Lower lobe of right lung (tissue), 2 donors: ENCODE measurements around the gene SEMA5A. TPM values are rescaled to one million over a fixed set of nuclear protein-coding genes. Genes with fewer than 3 reads are reported as not detected.
A peak's percentile ranks its signal among the peaks of the same experiment; 100 is the strongest.

Experiments
- ATAC-seq, 2 donors: fragments of 200-7000 bp; cut with Tn5 transposase; one replicate each; pipeline ENCODE4 v1.9.1; 2020 to 2022; ENCODE audit warnings: mild to moderate bottlenecking in 2 of 2, moderate library complexity in 2 of 2
- DNase-seq: peaks from one replicate; pipeline ENCODE4 v3.0.0-alpha.2; 2020
- H3K27ac ChIP-seq: fragments of 200-600 bp; one replicate; pipeline ENCODE4 v1.8.0; 2022
- H3K27me3 ChIP-seq: fragments of 200-600 bp; one replicate; pipeline ENCODE4 v1.8.0; 2022; ENCODE audit warnings: low read depth
- H3K36me3 ChIP-seq: fragments of 200-600 bp; one replicate; pipeline ENCODE4 v1.8.0; 2022; ENCODE audit warnings: mild to moderate bottlenecking
- H3K4me1 ChIP-seq: fragments of 200-600 bp; one replicate; pipeline ENCODE4 v1.8.0; 2022
- H3K4me3 ChIP-seq: fragments of 200-600 bp; one replicate; pipeline ENCODE4 v1.8.0; 2022; ENCODE audit warnings: mild to moderate bottlenecking
- H3K9me3 ChIP-seq: fragments of 200-600 bp; one replicate; pipeline ENCODE4 v1.8.0; 2022
- CTCF ChIP-seq: fragments of 200-600 bp; IDR thresholded peaks from one replicate; pipeline ENCODE4 v1.8.0; 2022; ENCODE audit warnings: antibody characterized with exemption, mild to moderate bottlenecking
- intact Hi-C: fragments of 100-400 bp; cut with DNase I; formaldehyde crosslinking; loops from one replicate; pipeline ENCODE4 v1.11.0; 2022
- total RNA-seq: library from RNA; stranded (reverse); fragmentation: NEBNext Ultra II Directional; extraction: Animal tissue kit (Norgen Biotek cat#: 25700); gene quantifications from one replicate; pipeline ENCODE4 v1.2.1, GENCODE V29; 2021
- donor health status: DM: no; HTN: yes; CAD: no; lungs with severe emphysema.

The SEMA5A gene
- total RNA-seq, 1 donor from 2014 or later: 29.3 TPM

- Histone ChIP-seq H3K4me1 (no peaks in the 10 kb centered on the region), H3K27me3 (no peaks in the 10 kb centered on the region), H3K4me3 (no peak overlapping the region), H3K36me3 (no peaks in the 10 kb centered on the region), H3K27ac (no peak overlapping the region), H3K9me3 (no peaks in the 10 kb centered on the region)
- intact Hi-C loops: no loop called here
- DNase-seq: no peak
- no peak for TF ChIP-seq CTCF
- no peak for ATAC-seq
Measured at GRCh38 chr5:9441610-9442009, 104.3 kb downstream of the SEMA5A start.

GRCh38 chr5:9440517-9440916, 105.4 kb downstream of the SEMA5A start:
- ATAC-seq (no peak), DNase-seq (no peak)
- Histone ChIP-seq H3K36me3 (no peaks in the 10 kb centered on the region), H3K27me3 (no peaks in the 10 kb centered on the region), H3K4me1 (no peaks in the 10 kb centered on the region), H3K27ac (no peak overlapping the region), H3K4me3 (no peak overlapping the region), H3K9me3 (no peaks in the 10 kb centered on the region)
- intact Hi-C loops: no loop called here
- no peak for TF ChIP-seq CTCF

GRCh38 chr5:9439531-9440292, 106.2 kb downstream of the SEMA5A start:
- intact Hi-C loops: no loop called here
- DNase-seq (no peak), ATAC-seq (no peak)
- Histone ChIP-seq H3K9me3 (no peaks in the 10 kb centered on the region), H3K4me1 (no peaks in the 10 kb centered on the region), H3K4me3 (no peak overlapping the region), H3K36me3 (no peaks in the 10 kb centered on the region), H3K27ac (no peak overlapping the region), H3K27me3 (no peaks in the 10 kb centered on the region)
- no peak for TF ChIP-seq CTCF

- ATAC-seq: no peak
- no peak for DNase-seq
- Histone ChIP-seq H3K27ac (no peak overlapping the region), H3K27me3 (no peaks in the 10 kb centered on the region), H3K9me3 (no peaks in the 10 kb centered on the region), H3K4me3 (no peak overlapping the region), H3K4me1 (no peaks in the 10 kb centered on the region), H3K36me3 (no peaks in the 10 kb centered on the region)
- no peak for TF ChIP-seq CTCF
- intact Hi-C loops: no loop called here
Measured at GRCh38 chr5:9438596-9439354, 107.1 kb downstream of the SEMA5A start.

- no peaks in the 10 kb centered on the region for H3K27me3 ChIP-seq
- H3K36me3 ChIP-seq: no peaks in the 10 kb centered on the region
- H3K27ac ChIP-seq: no peak overlapping the region
- intact Hi-C loops: no loop called here
- H3K4me3 ChIP-seq: no peak overlapping the region
- DNase-seq (no peak), ATAC-seq (peak in 1 of 2 donors; percentile 9)
- H3K9me3 ChIP-seq: no peaks in the 10 kb centered on the region
- no peaks in the 10 kb centered on the region for H3K4me1 ChIP-seq
- no peak for TF ChIP-seq CTCF
Measured at GRCh38 chr5:9437741-9438240, 108.1 kb downstream of the SEMA5A start.
